Measurements from ENCODE around the gene EHD4.

Gene EHD4

GRCh38 chr15:41972253-41973242 lies at the start of gene EHD4:
Gene EHD4 (minus strand): TSS chr15:41972557. CDS start chr15:41972494, 63 bp downstream.
- Mint-ChIP-seq H3K27ac (no peak within 1 kb of the TSS), H3K27me3 (ENCODE audit: low read depth, poor library complexity) (peaks cover 27% of the 10 kb centered on the region), H3K4me3 (peak within 1 kb of the TSS; percentile 89), H3K36me3 (ENCODE audit: low read depth) (no peaks in the 10 kb centered on the region), H3K9me3 (no peaks in the 10 kb centered on the region), H3K4me1 (peaks cover 21% of the 10 kb centered on the region)
- peak; percentile 96 for DNase-seq
- peak; percentile 16 for TF ChIP-seq CTCF (IDR thresholded peaks at IDR 0.05)

- no peak overlapping the region for H3K27ac Mint-ChIP-seq
- H3K4me1 Mint-ChIP-seq, result peaks cover 10% of the 10 kb centered on the region
- TF ChIP-seq CTCF (IDR thresholded peaks at IDR 0.05), result no peak
- no peaks in the 10 kb centered on the region for H3K36me3 Mint-ChIP-seq (ENCODE audit: low read depth)
- no peak for DNase-seq
- no peak overlapping the region for H3K4me3 Mint-ChIP-seq
- peaks cover 20% of the 10 kb centered on the region for H3K27me3 Mint-ChIP-seq (ENCODE audit: low read depth, poor library complexity)
- H3K9me3 Mint-ChIP-seq, result peaks cover 59% of the 10 kb centered on the region
These were observed 49.2 kb upstream of the EHD4 start for GRCh38 chr15:42021593-42021992.

- Mint-ChIP-seq H3K27ac (no peak within 1 kb of the TSS), H3K27me3 (ENCODE audit: low read depth, poor library complexity) (peaks cover 15% of the 10 kb centered on the region), H3K36me3 (ENCODE audit: low read depth) (no peaks in the 10 kb centered on the region), H3K9me3 (peaks cover 53% of the 10 kb centered on the region), H3K4me3 (no peak within 1 kb of the TSS), H3K4me1 (peaks cover 10% of the 10 kb centered on the region)
- no peak for TF ChIP-seq CTCF (IDR thresholded peaks at IDR 0.05)
- no peak for DNase-seq
These were observed 48.4 kb upstream of the EHD4 start, which contains the start of gene PLA2G4E for GRCh38 chr15:42020713-42021273. Gene PLA2G4E (minus strand): TSS chr15:42021042. CDS start chr15:42021030, 12 bp downstream.

GRCh38 chr15:42018306-42019224 lies 46.2 kb upstream of the EHD4 start:
- H3K4me3 Mint-ChIP-seq, result no peak overlapping the region
- H3K9me3 Mint-ChIP-seq, result peaks cover 33% of the 10 kb centered on the region
- no peak for DNase-seq
- H3K27me3 Mint-ChIP-seq (ENCODE audit: low read depth, poor library complexity), result peaks cover 12% of the 10 kb centered on the region
- H3K36me3 Mint-ChIP-seq (ENCODE audit: low read depth), result no peaks in the 10 kb centered on the region
- TF ChIP-seq CTCF (IDR thresholded peaks at IDR 0.05), result no peak
- H3K27ac Mint-ChIP-seq, result no peak overlapping the region
- H3K4me1 Mint-ChIP-seq, result peaks cover 10% of the 10 kb centered on the region

GRCh38 chr15:42016971-42017370 lies 44.6 kb upstream of the EHD4 start:
- no peak for TF ChIP-seq CTCF (IDR thresholded peaks at IDR 0.05)
- Mint-ChIP-seq H3K27me3 (ENCODE audit: low read depth, poor library complexity) (peaks cover 16% of the 10 kb centered on the region), H3K36me3 (ENCODE audit: low read depth) (no peaks in the 10 kb centered on the region), H3K4me1 (peaks cover 10% of the 10 kb centered on the region), H3K9me3 (peaks cover 17% of the 10 kb centered on the region), H3K27ac (no peak overlapping the region), H3K4me3 (no peak overlapping the region)
- no peak for DNase-seq
